ENCODE results near the gene IDH2. TPM values are rescaled to one million over a fixed set of nuclear protein-coding genes. Genes with fewer than 3 reads are reported as not detected.
A peak's percentile ranks its signal among the peaks of the same experiment; 100 is the strongest.
"Not testable (repeated sequence)": the region's sequence is repeated elsewhere in the genome, so short reads cannot be mapped to it uniquely, and the experiment has no call there.

The IDH2 gene
- total RNA-seq (ENCODE audit: low replicate concordance), result 14.3 and 28.6 TPM in 2 replicates

GRCh38 chr15:90101969-90102890, at the start of gene IDH2:
Gene IDH2, minus strand, starts transcription at chr15:90102468. Its CDS starts 78 bp downstream, at chr15:90102390.
- peak; percentile 72 for DNase-seq (ENCODE audit: low read depth)
- H3K4me3 ChIP-seq (ENCODE audit: low read depth, low read length), result peak within 1 kb of the TSS; percentile 74
- TF ChIP-seq CTCF (IDR thresholded peaks at IDR 0.05; ENCODE audit: insufficient read depth, low read length), result peak; percentile 1

GRCh38 chr15:90150551-90150950, 48.3 kb upstream of the IDH2 start:
- not testable (repeated sequence) for H3K4me3 ChIP-seq (ENCODE audit: low read depth, low read length); DNase-seq (ENCODE audit: low read depth)

DNA sequence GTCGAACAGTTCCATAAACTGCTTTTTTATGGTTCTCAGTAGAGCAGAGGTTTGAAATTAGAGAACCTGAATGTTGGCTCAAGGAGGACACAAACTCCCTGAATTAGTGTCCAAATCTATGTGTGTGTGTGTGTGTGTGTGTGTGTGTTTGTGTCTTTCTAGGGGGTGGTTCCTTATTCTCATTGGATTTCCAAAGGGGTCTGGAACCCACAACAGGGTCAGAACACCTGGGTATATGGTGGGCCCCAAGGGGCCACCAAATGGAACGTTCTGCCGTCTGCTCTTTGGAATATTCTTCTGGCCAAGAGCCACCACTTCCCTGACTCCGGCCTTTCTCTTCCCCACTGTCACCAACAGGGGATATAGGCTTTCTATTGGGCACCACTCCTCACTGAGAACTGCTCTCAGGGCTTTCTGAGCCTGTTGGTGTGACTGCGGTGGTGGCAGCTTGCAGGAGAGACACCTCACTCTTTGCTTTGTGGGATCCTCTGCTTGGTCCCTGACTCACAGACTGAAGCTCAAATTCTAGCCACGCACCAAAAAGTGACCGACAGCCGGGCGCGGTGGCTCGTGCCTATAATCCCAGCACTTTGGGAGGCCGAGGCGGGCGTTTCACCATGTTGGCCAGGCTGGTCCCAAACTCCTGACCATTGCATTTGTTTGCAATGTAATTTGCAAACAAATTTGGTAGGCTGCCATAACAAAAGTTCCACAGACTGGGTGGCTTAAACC, 47.5 kb upstream of the IDH2 start:
- DNase-seq (ENCODE audit: low read depth), result no peak
- no peak overlapping the region for H3K4me3 ChIP-seq (ENCODE audit: low read depth, low read length)

DNA sequence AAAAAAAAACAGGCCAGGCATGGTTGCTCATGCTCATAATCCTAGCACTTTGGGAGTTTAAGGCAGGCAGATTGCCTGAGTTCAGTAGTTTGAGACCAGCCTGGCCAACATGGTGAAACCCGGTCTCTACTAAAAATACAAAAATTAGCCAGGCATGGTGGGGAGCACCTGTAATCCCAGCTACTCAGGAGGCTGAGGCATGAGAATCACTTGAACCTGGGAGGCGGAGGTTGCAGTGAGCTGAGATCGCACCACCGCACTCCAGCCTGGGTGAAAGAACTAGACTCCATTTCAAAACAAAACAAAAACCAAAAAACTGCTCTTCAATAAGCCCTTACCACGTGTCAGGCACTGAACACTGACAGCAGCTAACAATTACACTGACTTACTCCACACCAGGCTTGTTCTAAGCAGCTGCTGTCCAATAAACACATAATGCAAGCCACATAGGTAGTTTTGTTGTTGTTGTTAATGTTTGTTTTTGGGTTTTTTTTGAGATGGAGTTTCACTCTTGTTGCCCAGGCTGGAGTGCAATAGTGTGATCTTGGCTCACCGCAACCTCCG, 44.0 kb upstream of the IDH2 start:
- not testable (repeated sequence) for DNase-seq (ENCODE audit: low read depth); H3K4me3 ChIP-seq (ENCODE audit: low read depth, low read length)

More for the DNA sequence above, 47.5 kb upstream of the IDH2 start:
- TF ChIP-seq CTCF (IDR thresholded peaks at IDR 0.05; ENCODE audit: insufficient read depth, low read length), result no peak

DNA sequence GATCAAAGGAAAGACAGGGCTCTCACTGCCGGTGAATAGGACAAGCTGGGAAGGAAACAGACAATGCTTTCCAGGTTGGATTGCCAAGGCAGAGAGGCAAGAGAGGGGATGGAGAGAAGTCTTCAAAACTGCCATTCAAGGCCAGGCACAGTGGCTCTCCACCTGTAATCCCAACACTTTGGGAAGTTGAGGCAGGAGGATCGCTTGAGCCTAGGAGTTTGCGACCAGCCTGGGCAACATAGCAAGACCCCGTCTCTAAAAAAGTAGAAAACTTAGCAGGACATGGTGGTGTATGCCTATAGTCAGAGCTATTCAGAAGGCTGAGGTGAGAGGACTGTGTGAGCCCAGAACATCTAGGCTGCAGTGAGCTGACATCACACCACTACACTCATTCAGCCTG, 43.5 kb upstream of the IDH2 start:
- no peak for DNase-seq (ENCODE audit: low read depth)
- H3K4me3 ChIP-seq (ENCODE audit: low read depth, low read length), result no peak overlapping the region
- TF ChIP-seq CTCF (IDR thresholded peaks at IDR 0.05; ENCODE audit: insufficient read depth, low read length), result no peak

DNA sequence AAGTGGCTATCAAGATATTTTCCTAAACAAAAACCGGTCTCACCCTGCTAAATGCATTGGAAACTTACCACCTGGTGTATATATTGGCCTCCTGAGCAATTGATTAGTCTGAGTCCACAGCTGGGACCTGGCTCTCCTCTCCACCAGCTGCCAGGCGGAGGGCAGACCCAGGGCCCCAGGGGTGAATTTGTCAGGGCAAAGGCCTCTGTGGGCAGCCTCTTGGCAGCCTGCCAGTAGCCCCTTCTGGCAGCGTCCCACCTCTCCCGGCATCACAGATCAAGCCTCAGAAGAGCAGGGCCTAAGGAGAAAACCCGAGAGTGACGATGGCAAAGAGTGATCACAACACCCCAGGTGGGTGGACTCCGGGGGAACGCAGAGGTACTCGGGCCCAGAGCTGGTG, 43.0 kb upstream of the IDH2 start:
- no peak for TF ChIP-seq CTCF (IDR thresholded peaks at IDR 0.05; ENCODE audit: insufficient read depth, low read length)
- no peak for DNase-seq (ENCODE audit: low read depth)
- no peak overlapping the region for H3K4me3 ChIP-seq (ENCODE audit: low read depth, low read length)

GRCh38 chr15:90143166-90143655, 40.9 kb upstream of the IDH2 start:
- H3K4me3 ChIP-seq (ENCODE audit: low read depth, low read length), result no peak overlapping the region
- no peak for DNase-seq (ENCODE audit: low read depth)
- peak; percentile 16 for TF ChIP-seq CTCF (IDR thresholded peaks at IDR 0.05; ENCODE audit: insufficient read depth, low read length)
